GM23248 (cell line): ENCODE data around the gene NR4A1.

Source experiments
- EZH2 ChIP-seq: fragments of 200-600 bp; sonication (generic); IDR thresholded peaks from 2 replicates; pipeline ENCODE4 v1.6.1; 2018; ENCODE audit warnings: antibody characterized with exemption, mild to moderate bottlenecking; ENCODE audit not compliant: insufficient read depth, poor library complexity, severe bottlenecking
- EZH2phosphoT487 ChIP-seq: fragments of 200-600 bp; sonication (generic); IDR thresholded peaks from 2 replicates; pipeline ENCODE4 v1.6.1; 2018; ENCODE audit warnings: antibody characterized with exemption, moderate library complexity, mild to moderate bottlenecking, low read depth; ENCODE audit not compliant: insufficient read depth

DNA sequence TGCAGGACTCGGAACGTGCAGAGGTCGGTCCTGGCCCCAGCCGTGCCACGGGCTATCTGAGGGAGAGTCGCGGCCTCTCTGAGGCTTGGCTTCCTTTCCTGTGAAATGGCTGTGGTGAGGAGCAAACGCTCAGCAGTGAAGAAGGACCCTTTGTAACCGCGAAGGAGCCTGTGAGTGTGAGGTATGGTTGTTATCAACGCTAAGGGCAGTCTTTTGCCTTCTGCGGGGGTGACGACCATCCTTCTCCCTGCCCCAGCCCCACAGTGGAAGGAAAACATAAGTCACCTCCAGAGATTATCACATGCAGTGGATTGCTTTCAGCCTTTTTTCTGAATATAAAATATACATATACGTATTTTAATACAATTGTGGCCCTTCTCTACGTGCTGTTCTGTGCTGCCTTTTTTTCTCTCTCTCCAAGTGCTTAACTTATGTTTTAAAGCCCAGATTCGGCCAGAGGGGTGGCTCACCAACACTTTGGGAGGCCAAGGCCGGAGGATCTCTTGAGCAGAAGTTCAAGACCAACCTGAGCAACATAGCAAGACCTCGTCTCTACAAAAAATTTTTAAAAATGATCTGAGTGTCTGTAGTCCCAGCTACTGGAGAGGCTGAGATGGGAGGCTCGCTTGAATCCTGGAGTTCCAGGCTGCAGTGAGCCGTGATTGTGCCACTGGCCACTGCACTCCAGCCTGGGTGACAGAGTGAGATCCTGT is 27.1 kb upstream of the NR4A1 start:
- TF ChIP-seq EZH2phosphoT487 (no peak), EZH2 (no peak)
